GOT3 (cell line): ENCODE measurements around the gene UBAP1L.
"Not testable (repeated sequence)": the region's sequence is repeated elsewhere in the genome, so short reads cannot be mapped to it uniquely, and the experiment has no call there.

ENCODE experiments used
- DNase-seq: peaks from one replicate; lab custom pipeline; 2025; ENCODE audit warnings: mixed read lengths; lab: John Stamatoyannopoulos, UW

The UBAP1L gene

GRCh38 chr15:65099801-65100200 is 15.2 kb downstream of the UBAP1L start:
- not testable (repeated sequence) for DNase-seq

GRCh38 chr15:65099336-65099735 is 15.7 kb downstream of the UBAP1L start:
- no peak for DNase-seq

GRCh38 chr15:65097651-65098263 is 17.2 kb downstream of the UBAP1L start:
- DNase-seq = no peak

GRCh38 chr15:65096481-65097385 is 18.3 kb downstream of the UBAP1L start:
- no peak for DNase-seq

- DNase-seq = no peak
Observed at GRCh38 chr15:65095747-65096104, 19.3 kb downstream of the UBAP1L start.

GRCh38 chr15:65095011-65095746 is 19.8 kb downstream of the UBAP1L start:
- no peak for DNase-seq

GRCh38 chr15:65094294-65094995 is 20.6 kb downstream of the UBAP1L start:
- DNase-seq = no peak

- not testable (repeated sequence) for DNase-seq
Observed at GRCh38 chr15:65093793-65094170, 21.2 kb downstream of the UBAP1L start.

- no peak for DNase-seq
Observed at GRCh38 chr15:65092911-65093792, 21.8 kb downstream of the UBAP1L start.

- no peak for DNase-seq
Observed at GRCh38 chr15:65091946-65092770, 22.8 kb downstream of the UBAP1L start.

GRCh38 chr15:65089206-65089824 is 25.7 kb downstream of the UBAP1L start:
- DNase-seq = no peak

- DNase-seq = no peak
Observed at GRCh38 chr15:65088643-65089021, 26.4 kb downstream of the UBAP1L start.

- no peak for DNase-seq
Observed at GRCh38 chr15:65087873-65088642, 26.9 kb downstream of the UBAP1L start.

GRCh38 chr15:65087411-65087810 is 27.6 kb downstream of the UBAP1L start:
- DNase-seq = no peak

GRCh38 chr15:65086680-65087111 is 28.3 kb downstream of the UBAP1L start:
- no peak for DNase-seq

- DNase-seq = no peak
Observed at GRCh38 chr15:65085990-65086679, 28.9 kb downstream of the UBAP1L start.

GRCh38 chr15:65085207-65085753 is 29.7 kb downstream of the UBAP1L start:
- no peak for DNase-seq
